K562 (cell line): Measurements from ENCODE around the gene TMEM53. TPM values are rescaled to one million over a fixed set of nuclear protein-coding genes. Genes with fewer than 3 reads are reported as not detected.

ENCODE experiments used
- CBX1 ChIP-seq: sonication (generic); IDR thresholded peaks from 2 replicates; pipeline ENCODE4 v1.6.1; 2016; ENCODE audit warnings: antibody characterized with exemption, low read depth, mild to moderate bottlenecking
- E2F3 ChIP-seq: fragments of 250-450 bp; sonication (Bioruptor Pico); IDR thresholded peaks from 2 replicates; pipeline ENCODE4 v1.4.0; 2020; ENCODE audit warnings: mild to moderate bottlenecking
- EGR1 ChIP-seq: fragments of 450-650 bp; conservative IDR thresholded peaks from 2 replicates; pipeline ENCODE4 v1.6.1; 2017; ENCODE audit warnings: mild to moderate bottlenecking
- EZH2 ChIP-seq: IDR thresholded peaks from 2 replicates; pipeline ENCODE4 v1.6.1; 2012; ENCODE audit warnings: low read depth, mild to moderate bottlenecking, inconsistent platforms, low read length, borderline replicate concordance
- GABPB1 ChIP-seq: sonication (generic); formaldehyde crosslinking; IDR thresholded peaks from 2 replicates; pipeline ENCODE4 v1.8.0; 2022; ENCODE audit warnings: mild to moderate bottlenecking, missing genetic modification reagents
- HDAC8 ChIP-seq: fragments of 450-650 bp; IDR thresholded peaks from 2 replicates; pipeline ENCODE4 v1.6.1; 2016; ENCODE audit warnings: mild to moderate bottlenecking, missing genetic modification characterization, moderate library complexity, missing compliant biosample characterization
- MAZ ChIP-seq, 2 experiments: fragments of 450-650 bp in 1 of 2; sonication (generic) in 1 of 2; formaldehyde crosslinking; IDR thresholded peaks in 1 of 2; conservative IDR thresholded peaks in 1 of 2; 2 replicates each; pipeline versions ENCODE4 v1.4.0 to v1.5.0; 2020; ENCODE audit warnings: mild to moderate bottlenecking in 1 of 2, missing genetic modification reagents in 1 of 2
- MED1 ChIP-seq: sonication (generic); formaldehyde crosslinking; IDR thresholded peaks from 2 replicates; pipeline ENCODE4 v1.8.1; 2023; ENCODE audit warnings: missing genetic modification reagents, borderline replicate concordance
- PRMT5 ChIP-seq: sonication (generic); formaldehyde crosslinking; IDR thresholded peaks from 2 replicates; pipeline ENCODE4 v1.5.0; 2020; ENCODE audit warnings: missing genetic modification reagents
- SREBF2 ChIP-seq: sonication (generic); formaldehyde crosslinking; IDR thresholded peaks from 2 replicates; pipeline ENCODE4 v1.4.0; 2020; ENCODE audit warnings: mild to moderate bottlenecking, missing genetic modification reagents
- ZNF24 ChIP-seq: fragments of 450-650 bp; IDR thresholded peaks from 2 replicates; pipeline ENCODE4 v1.6.1; 2016
- ZNF583 ChIP-seq: fragments of 250-450 bp; sonication (Bioruptor Pico); IDR thresholded peaks from 2 replicates; pipeline ENCODE4 v1.4.0; 2020
- polyA plus RNA-seq, 8 experiments: library from polyadenylated mRNA; depleted of rRNA in 4 of 8; stranded (reverse) in 5 of 8; unstranded in 3 of 8; fragments of >200 nt; fragmentation: Nextera tagmentation in 2 of 8; fragmentation: Illumina TruSeq in 1 of 8; extraction: Ambion mirVana in 2 of 8; extraction: Trizol in 1 of 8; gene quantifications; 2 replicates each; pipeline versions ENCODE4 v1.2.1 to v1.2.3, GENCODE V29; 2011 to 2014; ENCODE audit warnings: inconsistent platforms in 1 of 8, missing spikeins in 1 of 8
- total RNA-seq, 7 experiments: library from RNA; depleted of rRNA in 6 of 7; stranded (reverse); fragments of >200 nt in 6 of 7; fragmentation: Illumina TruSeq in 2 of 7; extraction: Trizol in 2 of 7; gene quantifications; 2 replicates each; pipeline versions ENCODE4 v1.2.1 to v1.2.3, GENCODE V29; 2011 to 2021; ENCODE audit warnings: low replicate concordance in 1 of 7
- TF ChIP-seq, protein P1 (sequence below): fragments of 250-450 bp; sonication (Bioruptor Pico); IDR thresholded peaks from 2 replicates; pipeline ENCODE4 v1.5.0; 2021
- TF ChIP-seq, protein P2 (sequence below): sonication (generic); formaldehyde crosslinking; IDR thresholded peaks from 2 replicates; pipeline ENCODE4 v1.8.0; 2023; ENCODE audit warnings: mild to moderate bottlenecking, missing genetic modification reagents
- TF ChIP-seq, protein P3 (sequence below): fragments of 250-450 bp; sonication (Bioruptor Pico); IDR thresholded peaks from 2 replicates; pipeline ENCODE4 v1.9.0; 2021; ENCODE audit warnings: mild to moderate bottlenecking
- TF ChIP-seq, protein P4 (sequence below): fragments of 450-650 bp; IDR thresholded peaks from 2 replicates; pipeline ENCODE4 v1.6.1; 2017; ENCODE audit warnings: antibody characterized with exemption, mild to moderate bottlenecking

Gene TMEM53
- total and polyA plus RNA-seq, 9 of the 15 experiments (the other 6 are each of a cell fraction or from before 2014, with no cell fraction given) = 0.23 to 3.7 (median 2.0) TPM

DNA sequence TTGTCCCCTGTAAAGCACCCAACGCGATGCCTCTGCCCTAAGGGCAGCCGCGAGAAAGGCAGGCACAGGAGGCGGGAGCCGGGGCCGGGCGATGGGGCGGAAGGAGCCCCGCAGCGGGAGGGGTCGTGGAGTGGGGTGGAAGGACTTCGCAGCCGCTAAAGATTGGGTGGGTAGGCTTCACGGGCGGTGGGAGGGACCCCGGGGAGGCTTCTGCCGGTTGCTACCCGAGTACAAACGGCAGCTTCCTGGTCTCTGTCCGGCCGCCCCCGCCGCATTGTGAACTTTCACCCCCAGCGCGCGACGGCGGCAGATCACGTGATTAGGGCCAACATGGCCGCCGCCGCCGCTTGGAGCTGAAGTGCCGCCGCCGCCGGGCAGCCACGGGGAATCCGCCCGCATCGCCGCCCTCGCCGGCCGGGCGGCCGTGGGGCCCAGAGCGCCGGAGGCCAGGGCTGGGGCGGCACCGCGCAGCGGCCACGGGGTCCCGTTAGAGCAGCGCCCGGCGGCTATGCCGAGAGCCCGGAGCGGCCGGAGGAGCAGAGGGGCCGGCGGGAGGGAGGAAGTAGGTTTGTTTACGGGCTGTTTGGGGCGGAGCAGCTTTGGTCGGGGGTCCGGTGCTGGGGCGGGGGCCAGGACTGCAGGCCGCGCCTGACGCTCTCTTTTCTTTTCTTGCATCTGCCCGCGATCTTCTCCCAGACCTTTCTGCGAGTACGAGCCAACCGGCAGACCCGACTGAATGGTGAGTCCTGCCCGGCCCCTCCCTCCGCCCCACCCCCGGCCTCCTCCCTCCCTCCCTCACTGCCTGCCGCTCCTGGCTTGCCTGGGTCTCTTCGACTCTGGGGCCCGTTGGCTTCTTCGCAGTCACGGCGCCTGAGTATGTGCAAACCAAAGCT lies 42.4 kb downstream of the TMEM53 start (continued):
- TF ChIP-seq CBX1 = no peak; the same call in 1 of the 2 replicates
- no peak for TF ChIP-seq SREBF2 (CRISPR knock-in tag)
- TF ChIP-seq HDAC8 = peak; percentile 76; the same call in 1 of the 2 replicates
- TF ChIP-seq, protein P1, sequence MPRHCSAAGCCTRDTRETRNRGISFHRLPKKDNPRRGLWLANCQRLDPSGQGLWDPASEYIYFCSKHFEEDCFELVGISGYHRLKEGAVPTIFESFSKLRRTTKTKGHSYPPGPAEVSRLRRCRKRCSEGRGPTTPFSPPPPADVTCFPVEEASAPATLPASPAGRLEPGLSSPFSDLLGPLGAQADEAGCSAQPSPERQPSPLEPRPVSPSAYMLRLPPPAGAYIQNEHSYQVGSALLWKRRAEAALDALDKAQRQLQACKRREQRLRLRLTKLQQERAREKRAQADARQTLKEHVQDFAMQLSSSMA = peak; percentile 85; the same call in 1 of the 2 replicates
- peak; percentile 56; the same call in 1 of the 2 replicates for TF ChIP-seq ZNF24
- TF ChIP-seq, protein P2, sequence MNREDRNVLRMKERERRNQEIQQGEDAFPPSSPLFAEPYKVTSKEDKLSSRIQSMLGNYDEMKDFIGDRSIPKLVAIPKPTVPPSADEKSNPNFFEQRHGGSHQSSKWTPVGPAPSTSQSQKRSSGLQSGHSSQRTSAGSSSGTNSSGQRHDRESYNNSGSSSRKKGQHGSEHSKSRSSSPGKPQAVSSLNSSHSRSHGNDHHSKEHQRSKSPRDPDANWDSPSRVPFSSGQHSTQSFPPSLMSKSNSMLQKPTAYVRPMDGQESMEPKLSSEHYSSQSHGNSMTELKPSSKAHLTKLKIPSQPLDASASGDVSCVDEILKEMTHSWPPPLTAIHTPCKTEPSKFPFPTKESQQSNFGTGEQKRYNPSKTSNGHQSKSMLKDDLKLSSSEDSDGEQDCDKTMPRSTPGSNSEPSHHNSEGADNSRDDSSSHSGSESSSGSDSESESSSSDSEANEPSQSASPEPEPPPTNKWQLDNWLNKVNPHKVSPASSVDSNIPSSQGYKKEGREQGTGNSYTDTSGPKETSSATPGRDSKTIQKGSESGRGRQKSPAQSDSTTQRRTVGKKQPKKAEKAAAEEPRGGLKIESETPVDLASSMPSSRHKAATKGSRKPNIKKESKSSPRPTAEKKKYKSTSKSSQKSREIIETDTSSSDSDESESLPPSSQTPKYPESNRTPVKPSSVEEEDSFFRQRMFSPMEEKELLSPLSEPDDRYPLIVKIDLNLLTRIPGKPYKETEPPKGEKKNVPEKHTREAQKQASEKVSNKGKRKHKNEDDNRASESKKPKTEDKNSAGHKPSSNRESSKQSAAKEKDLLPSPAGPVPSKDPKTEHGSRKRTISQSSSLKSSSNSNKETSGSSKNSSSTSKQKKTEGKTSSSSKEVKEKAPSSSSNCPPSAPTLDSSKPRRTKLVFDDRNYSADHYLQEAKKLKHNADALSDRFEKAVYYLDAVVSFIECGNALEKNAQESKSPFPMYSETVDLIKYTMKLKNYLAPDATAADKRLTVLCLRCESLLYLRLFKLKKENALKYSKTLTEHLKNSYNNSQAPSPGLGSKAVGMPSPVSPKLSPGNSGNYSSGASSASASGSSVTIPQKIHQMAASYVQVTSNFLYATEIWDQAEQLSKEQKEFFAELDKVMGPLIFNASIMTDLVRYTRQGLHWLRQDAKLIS = peak; percentile 36; the same call in 1 of the 2 replicates
- TF ChIP-seq MAZ (CRISPR knock-in tag; conservative IDR thresholded peaks at IDR 0.05 in 1 of 2, IDR thresholded peaks at IDR 0.05 in 1 of 2) = peak; percentile 91 to 99
- TF ChIP-seq MED1 = no peak
- TF ChIP-seq EZH2 = no peak
- peak; percentile 94 for TF ChIP-seq EGR1
- TF ChIP-seq GABPB1 (CRISPR knock-in tag) = peak; percentile 65
- peak; percentile 84; the same call in 1 of the 2 replicates for TF ChIP-seq ZNF583
- TF ChIP-seq, protein P3, sequence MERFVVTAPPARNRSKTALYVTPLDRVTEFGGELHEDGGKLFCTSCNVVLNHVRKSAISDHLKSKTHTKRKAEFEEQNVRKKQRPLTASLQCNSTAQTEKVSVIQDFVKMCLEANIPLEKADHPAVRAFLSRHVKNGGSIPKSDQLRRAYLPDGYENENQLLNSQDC (CRISPR knock-in tag) = no peak
- TF ChIP-seq, protein P4, sequence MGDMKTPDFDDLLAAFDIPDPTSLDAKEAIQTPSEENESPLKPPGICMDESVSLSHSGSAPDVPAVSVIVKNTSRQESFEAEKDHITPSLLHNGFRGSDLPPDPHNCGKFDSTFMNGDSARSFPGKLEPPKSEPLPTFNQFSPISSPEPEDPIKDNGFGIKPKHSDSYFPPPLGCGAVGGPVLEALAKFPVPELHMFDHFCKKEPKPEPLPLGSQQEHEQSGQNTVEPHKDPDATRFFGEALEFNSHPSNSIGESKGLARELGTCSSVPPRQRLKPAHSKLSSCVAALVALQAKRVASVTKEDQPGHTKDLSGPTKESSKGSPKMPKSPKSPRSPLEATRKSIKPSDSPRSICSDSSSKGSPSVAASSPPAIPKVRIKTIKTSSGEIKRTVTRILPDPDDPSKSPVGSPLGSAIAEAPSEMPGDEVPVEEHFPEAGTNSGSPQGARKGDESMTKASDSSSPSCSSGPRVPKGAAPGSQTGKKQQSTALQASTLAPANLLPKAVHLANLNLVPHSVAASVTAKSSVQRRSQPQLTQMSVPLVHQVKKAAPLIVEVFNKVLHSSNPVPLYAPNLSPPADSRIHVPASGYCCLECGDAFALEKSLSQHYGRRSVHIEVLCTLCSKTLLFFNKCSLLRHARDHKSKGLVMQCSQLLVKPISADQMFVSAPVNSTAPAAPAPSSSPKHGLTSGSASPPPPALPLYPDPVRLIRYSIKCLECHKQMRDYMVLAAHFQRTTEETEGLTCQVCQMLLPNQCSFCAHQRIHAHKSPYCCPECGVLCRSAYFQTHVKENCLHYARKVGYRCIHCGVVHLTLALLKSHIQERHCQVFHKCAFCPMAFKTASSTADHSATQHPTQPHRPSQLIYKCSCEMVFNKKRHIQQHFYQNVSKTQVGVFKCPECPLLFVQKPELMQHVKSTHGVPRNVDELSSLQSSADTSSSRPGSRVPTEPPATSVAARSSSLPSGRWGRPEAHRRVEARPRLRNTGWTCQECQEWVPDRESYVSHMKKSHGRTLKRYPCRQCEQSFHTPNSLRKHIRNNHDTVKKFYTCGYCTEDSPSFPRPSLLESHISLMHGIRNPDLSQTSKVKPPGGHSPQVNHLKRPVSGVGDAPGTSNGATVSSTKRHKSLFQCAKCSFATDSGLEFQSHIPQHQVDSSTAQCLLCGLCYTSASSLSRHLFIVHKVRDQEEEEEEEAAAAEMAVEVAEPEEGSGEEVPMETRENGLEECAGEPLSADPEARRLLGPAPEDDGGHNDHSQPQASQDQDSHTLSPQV = peak; percentile 87
- peak; percentile 67; the same call in 1 of the 2 replicates for TF ChIP-seq E2F3 (CRISPR knock-in tag)
- TF ChIP-seq PRMT5 = no peak
